GM12878 (cell line): ENCODE data around the gene REPS2. TPM values are rescaled to one million over a fixed set of nuclear protein-coding genes. Genes with fewer than 3 reads are reported as not detected.

Experiments used
- ATAC-seq: fragments of 200-7000 bp; cut with Tn5 transposase; 3 replicates; pipeline ENCODE4 v1.9.1; 2020; ENCODE audit warnings: mild to moderate bottlenecking, moderate library complexity
- BruUV-seq: library from RNA; stranded (reverse); fragments of 400-500 nt; replicated peaks from 2 replicates; lab custom pipeline; 2021; lab: Mats Ljungman, UMichigan
- CTCF ChIA-PET: fragments of 300-600 bp; sonication (Branson Sonifier 250); formaldehyde crosslinking; extraction: SDS; loops from one replicate; lab custom pipeline; 2021; ENCODE audit warnings: inconsistent platforms; lab: Yijun Ruan, JAX
- POLR2A ChIA-PET: fragments of 350-600 bp; formaldehyde crosslinking; extraction: SDS; loops from one replicate; lab custom pipeline; 2021; ENCODE audit warnings: inconsistent platforms; lab: Charles Lee
- RAD21 ChIA-PET: fragments of 300-600 bp; sonication (Branson Sonifier 250); formaldehyde crosslinking; loops from one replicate; lab custom pipeline; 2023; ENCODE audit warnings: antibody characterized with exemption; ENCODE audit not compliant: unreplicated experiment; lab: Charles Lee
- SMC1A ChIA-PET: fragments of 300-600 bp; sonication (Branson Sonifier 250); formaldehyde crosslinking; loops from one replicate; lab custom pipeline; 2023; ENCODE audit not compliant: unreplicated experiment, uncharacterized antibody; lab: Charles Lee
- DNase-seq: peaks from one replicate; pipeline ENCODE4 v3.0.0-alpha.2; 2011; ENCODE audit warnings: low read depth, low spot score
- FAIRE-seq: peaks from 3 replicates; lab custom pipeline; 2011; peaks lifted over from hg19 to GRCh38; lab: Jason Lieb, UNC
- H2AFZ ChIP-seq: 2 replicates; pipeline ENCODE4 v1.6.0; 2011; ENCODE audit warnings: low read depth, low read length, control low read depth; ENCODE audit not compliant: control insufficient read depth
- H3K27ac ChIP-seq: 2 replicates; pipeline ENCODE4 v1.5.1; 2011; ENCODE audit warnings: control low read depth; ENCODE audit not compliant: control insufficient read depth, insufficient read depth
- H3K27me3 ChIP-seq, 2 experiments: replicated peaks in 1 of 2; 2 replicates each; pipeline versions ENCODE4 v1.6.0 to v1.6.1; 2011; ENCODE audit warnings: low read length in 1 of 2; ENCODE audit not compliant: control insufficient read depth in 2 of 2, insufficient read depth in 2 of 2
- H3K36me3 ChIP-seq, 2 experiments: 2 replicates each; pipeline ENCODE4 v1.5.1; 2011; ENCODE audit warnings: low read length in 1 of 2; ENCODE audit not compliant: control insufficient read depth in 2 of 2, insufficient read depth in 2 of 2
- H3K4me1 ChIP-seq: 2 replicates; pipeline ENCODE4 v1.6.1; 2011; ENCODE audit warnings: mild to moderate bottlenecking, low read length, moderate library complexity, mixed read lengths; ENCODE audit not compliant: control insufficient read depth, insufficient read depth
- H3K4me2 ChIP-seq: 2 replicates; pipeline ENCODE4 v1.6.0; 2011; ENCODE audit warnings: control low read depth; ENCODE audit not compliant: control insufficient read depth, insufficient read depth
- H3K4me3 ChIP-seq: fragments of 200-600 bp; sonication (generic); 2 replicates; pipeline ENCODE4 v1.5.1; 2016
- H3K79me2 ChIP-seq: 2 replicates; pipeline ENCODE4 v1.6.0; 2011; ENCODE audit warnings: low read length; ENCODE audit not compliant: control insufficient read depth, insufficient read depth
- H3K9ac ChIP-seq: 2 replicates; pipeline ENCODE4 v1.8.0; 2011; ENCODE audit warnings: low read length, control low read depth, mixed read lengths; ENCODE audit not compliant: control insufficient read depth, insufficient read depth
- H3K9me3 ChIP-seq: replicated peaks from 3 replicates; pipeline ENCODE4 v1.5.1; 2011; ENCODE audit warnings: mild to moderate bottlenecking, low read length; ENCODE audit not compliant: control insufficient read depth, insufficient read depth
- H4K20me1 ChIP-seq: 2 replicates; pipeline ENCODE4 v1.6.0; 2011; ENCODE audit not compliant: control insufficient read depth, insufficient read depth
- CREM ChIP-seq: IDR thresholded peaks from 2 replicates; pipeline ENCODE4 v1.6.1; 2014; ENCODE audit warnings: antibody characterized with exemption, low read depth
- ESRRA ChIP-seq: IDR thresholded peaks from 2 replicates; pipeline ENCODE4 v1.6.1; 2012; ENCODE audit warnings: mild to moderate bottlenecking, low read length, improper control_type of control experiment
- FOXM1 ChIP-seq: IDR thresholded peaks from 2 replicates; pipeline ENCODE4 v1.6.1; 2012; ENCODE audit warnings: low read depth, mild to moderate bottlenecking, inconsistent platforms, low read length, moderate library complexity
- NBN ChIP-seq: fragments of 450-650 bp; IDR thresholded peaks from 2 replicates; pipeline ENCODE4 v1.6.1; 2016
- NFIC ChIP-seq: IDR thresholded peaks from 2 replicates; pipeline ENCODE4 v1.6.1; 2012; ENCODE audit warnings: low read depth, mild to moderate bottlenecking, inconsistent platforms, low read length, moderate library complexity
- NFXL1 ChIP-seq: fragments of 450-650 bp; IDR thresholded peaks from 2 replicates; pipeline ENCODE4 v1.6.1; 2017; ENCODE audit warnings: antibody characterized with exemption, mild to moderate bottlenecking, borderline replicate concordance
- RBBP5 ChIP-seq: fragments of 200-600 bp; sonication (generic); conservative IDR thresholded peaks from 2 replicates; pipeline ENCODE4 v1.6.1; 2016
- SIX5 ChIP-seq: IDR thresholded peaks from 2 replicates; pipeline ENCODE4 v1.6.1; 2011; ENCODE audit warnings: mild to moderate bottlenecking, low read depth, low read length, moderate library complexity; ENCODE audit not compliant: severe bottlenecking
- STAT3 ChIP-seq: IDR thresholded peaks from 2 replicates; pipeline ENCODE4 v1.6.1; 2011; ENCODE audit warnings: low read depth, low read length, improper control_type of control experiment
- TAF1 ChIP-seq: IDR thresholded peaks from 2 replicates; pipeline ENCODE4 v1.6.1; 2011; ENCODE audit warnings: mild to moderate bottlenecking, low read depth, low read length, borderline replicate concordance
- TBL1XR1 ChIP-seq: IDR thresholded peaks from 2 replicates; pipeline ENCODE4 v1.6.1; 2012; ENCODE audit warnings: low read depth, low read length, improper control_type of control experiment
- TCF12 ChIP-seq: IDR thresholded peaks from 2 replicates; pipeline ENCODE4 v1.6.1; 2011; ENCODE audit warnings: low read depth, mild to moderate bottlenecking, low read length
- USF2 ChIP-seq: IDR thresholded peaks from 2 replicates; pipeline ENCODE4 v1.6.1; 2011; ENCODE audit warnings: low read depth, low read length, improper control_type of control experiment, borderline replicate concordance
- YBX1 ChIP-seq: fragments of 450-650 bp; IDR thresholded peaks from 2 replicates; pipeline ENCODE4 v1.6.1; 2016; ENCODE audit warnings: antibody characterized with exemption
- ZNF24 ChIP-seq: fragments of 450-650 bp; IDR thresholded peaks from 2 replicates; pipeline ENCODE4 v1.6.1; 2017; ENCODE audit warnings: antibody characterized with exemption, mild to moderate bottlenecking
- ZNF592 ChIP-seq: fragments of 450-650 bp; IDR thresholded peaks from 2 replicates; pipeline ENCODE4 v1.6.1; 2017; ENCODE audit warnings: mild to moderate bottlenecking, moderate library complexity
- WGBS: methylation state at CpG from one replicate; pipeline ENCODE4 v1.1.6; 2016; ENCODE audit warnings: low lambda C conversion rate; ENCODE audit not compliant: insufficient replicate concordance, insufficient coverage; ENCODE audit errors: missing lambda C conversion rate; 5-methylcytosine and 5-hydroxymethylcytosine counted together
- in situ Hi-C: fragments of 300-500 bp; cut with MboI; formaldehyde crosslinking; loops from 9 replicates; pipeline ENCODE4 v1.14.3; 2018; ENCODE audit warnings: mixed read lengths
- intact Hi-C: fragments of 100-400 bp; cut with micrococcal nuclease; formaldehyde crosslinking; loops from one replicate; pipeline ENCODE4 v1.14.2; 2022; ENCODE audit not compliant: unreplicated experiment
- polyA plus RNA-seq, 11 experiments: library from polyadenylated mRNA; depleted of rRNA in 4 of 11; unstranded in 6 of 11; stranded (reverse) in 5 of 11; fragments of >200 nt; fragmentation: Nextera tagmentation in 4 of 11; fragmentation: Illumina TruSeq in 1 of 11; extraction: Ambion mirVana in 4 of 11; extraction: Trizol in 1 of 11; gene quantifications; 1 replicate in 1 of 11; 2 replicates in 10 of 11; pipeline versions ENCODE4 v1.2.1 to v1.2.3, GENCODE V29; 2011 to 2016; ENCODE audit warnings: inconsistent platforms in 2 of 11, missing spikeins in 2 of 11, low read depth in 1 of 11
- total RNA-seq, 4 experiments: library from RNA; depleted of rRNA in 3 of 4; stranded (reverse); fragments of >200 nt in 3 of 4; fragmentation: Illumina TruSeq in 1 of 4; extraction: Trizol in 1 of 4; gene quantifications; 2 replicates each; pipeline versions ENCODE4 v1.2.1 to v1.2.3, GENCODE V29; 2013 to 2021
- TF ChIP-seq, protein P1 (sequence below): IDR thresholded peaks from 2 replicates; pipeline ENCODE4 v1.6.1; 2011; ENCODE audit warnings: mild to moderate bottlenecking, low read depth, low read length, moderate library complexity; ENCODE audit not compliant: insufficient replicate concordance

REPS2 gene
- total and polyA plus RNA-seq, 10 of the 15 experiments (the other 5 are each of a cell fraction or from before 2014, with no cell fraction given): 2.1 to 6.8 (median 3.9) TPM

DNA sequence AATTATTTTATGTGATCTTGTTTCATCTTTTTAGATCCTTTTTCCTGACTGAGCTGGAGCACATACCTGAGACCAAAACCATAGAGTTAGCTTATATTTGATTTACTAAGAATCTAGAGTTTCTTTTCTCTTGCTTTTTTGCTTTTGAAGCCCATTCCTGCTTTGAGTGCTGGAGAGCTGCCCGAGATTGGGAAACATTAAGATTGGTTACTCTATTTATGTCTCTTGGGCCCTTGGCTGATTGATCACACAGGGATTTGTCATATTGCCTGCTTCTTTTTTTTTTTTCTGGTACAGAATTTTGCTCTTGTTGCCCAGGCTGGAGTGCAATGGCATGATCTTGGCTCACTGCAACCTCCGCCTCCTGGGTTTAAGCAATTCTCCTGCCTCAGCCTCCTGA is 73.9 kb downstream of the REPS2 start:
- intact Hi-C loops: no loop called here
- 44% methylated on average over 2 of the region's 2 CpGs for WGBS
- Histone ChIP-seq H3K4me3 (no peak overlapping the region), H4K20me1 (no peaks in the 10 kb centered on the region), H3K36me3 (no peaks in the 10 kb centered on the region), H3K9ac (no peak overlapping the region), H3K4me1 (no peaks in the 10 kb centered on the region; the same call in 1 of the 2 replicates), H3K27ac (no peak overlapping the region), H3K4me2 (no peak overlapping the region), H2AFZ (no peak overlapping the region), H3K27me3 (no peaks in the 10 kb centered on the region), H3K79me2 (no peaks in the 10 kb centered on the region), H3K9me3 (no peaks in the 10 kb centered on the region)
- FAIRE-seq (no peak), DNase-seq (no peak), ATAC-seq (no peak)
- ChIA-PET SMC1A (interaction anchor here (0.8 to 1.8 kb wide), 11 partner anchors 10 to 140 kb away, joined by 3 to 11 read pairs (median 5); no protein-coding TSS in a partner anchor), POLR2A (interaction anchor here (1.3 kb wide), 1 partner anchor 17 kb away, joined by 3 read pairs; no protein-coding TSS in a partner anchor), CTCF (interaction anchor here (0.9 to 5.7 kb wide), 6 partner anchors 9 to 26 kb away, joined by 3 to 32 read pairs (median 5); no protein-coding TSS in a partner anchor), RAD21 (interaction anchor here (1.0 to 2.4 kb wide), 5 partner anchors 9 to 138 kb away, joined by 3 to 8 read pairs (median 4); no protein-coding TSS in a partner anchor)
- in situ Hi-C loops: no loop called here
- TF ChIP-seq TAF1 (no peak), ESRRA (no peak), CREM (no peak), ZNF24 (no peak), SIX5 (no peak), TBL1XR1 (no peak), TCF12 (no peak), NBN (no peak), FOXM1 (no peak), NFIC (no peak), YBX1 (no peak), NFXL1 (no peak), ZNF592 (no peak), RBBP5 (no peak), USF2 (no peak), STAT3 (no peak)
- TF ChIP-seq, protein P1, sequence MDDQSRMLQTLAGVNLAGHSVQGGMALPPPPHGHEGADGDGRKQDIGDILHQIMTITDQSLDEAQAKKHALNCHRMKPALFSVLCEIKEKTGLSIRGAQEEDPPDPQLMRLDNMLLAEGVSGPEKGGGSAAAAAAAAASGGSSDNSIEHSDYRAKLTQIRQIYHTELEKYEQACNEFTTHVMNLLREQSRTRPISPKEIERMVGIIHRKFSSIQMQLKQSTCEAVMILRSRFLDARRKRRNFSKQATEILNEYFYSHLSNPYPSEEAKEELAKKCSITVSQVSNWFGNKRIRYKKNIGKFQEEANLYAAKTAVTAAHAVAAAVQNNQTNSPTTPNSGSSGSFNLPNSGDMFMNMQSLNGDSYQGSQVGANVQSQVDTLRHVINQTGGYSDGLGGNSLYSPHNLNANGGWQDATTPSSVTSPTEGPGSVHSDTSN: no peak
- BruUV-seq: no TSS peak
